ACHN (cell line): ENCODE measurements around the gene TOMM7.

Source experiments
- DNase-seq: peaks from one replicate; pipeline ENCODE4 v3.0.0-alpha.2; 2015
- in situ Hi-C: cut with HindIII; loops from 2 replicates; pipeline ENCODE4 v1.10.0; 2017; ENCODE audit warnings: low sequenced_read_pairs, low pct_ligation_motif_present, low pct_unique_long_range_greater_than_20kb

TOMM7 gene

GRCh38 chr7:22822486-22823141 is at the start of gene TOMM7:
Gene TOMM7 (minus strand): TSS chr7:22822849. CDS start chr7:22822779, 70 bp downstream.
- in situ Hi-C loops: no loop called here
- DNase-seq: peak; percentile 99

GRCh38 chr7:22872096-22872807 is 49.6 kb upstream of the TOMM7 start:
- in situ Hi-C loops: no loop called here
- no peak for DNase-seq

GRCh38 chr7:22871661-22872060 is 49.0 kb upstream of the TOMM7 start:
- no peak for DNase-seq
- in situ Hi-C loops: no loop called here

- in situ Hi-C loops: no loop called here
- DNase-seq: no peak
Measured at GRCh38 chr7:22868509-22868908, 45.9 kb upstream of the TOMM7 start.

- in situ Hi-C loops: no loop called here
- no peak for DNase-seq
Measured at GRCh38 chr7:22867589-22867988, 44.9 kb upstream of the TOMM7 start.

- in situ Hi-C loops: no loop called here
Measured at GRCh38 chr7:22867003-22867402, 44.4 kb upstream of the TOMM7 start.

GRCh38 chr7:22865602-22865960 is 42.9 kb upstream of the TOMM7 start:
- in situ Hi-C loops: no loop called here
- DNase-seq: no peak

More at GRCh38 chr7:22867003-22867402, 44.4 kb upstream of the TOMM7 start:
- no peak for DNase-seq

- DNase-seq: no peak
- in situ Hi-C loops: no loop called here
Measured at GRCh38 chr7:22864855-22865601, 42.4 kb upstream of the TOMM7 start.

GRCh38 chr7:22864301-22864700 is 41.7 kb upstream of the TOMM7 start:
- in situ Hi-C loops: no loop called here
- no peak for DNase-seq

- DNase-seq: no peak
- in situ Hi-C loops: no loop called here
Measured at GRCh38 chr7:22863156-22863899, 40.7 kb upstream of the TOMM7 start.

- DNase-seq: no peak
- in situ Hi-C loops: no loop called here
Measured at GRCh38 chr7:22861576-22861975, 38.9 kb upstream of the TOMM7 start.

- in situ Hi-C loops: no loop called here
- peak; percentile 55 for DNase-seq
Measured at GRCh38 chr7:22860784-22861482, 38.3 kb upstream of the TOMM7 start.

- in situ Hi-C loops: no loop called here
- DNase-seq: no peak
Measured at GRCh38 chr7:22860337-22860736, 37.7 kb upstream of the TOMM7 start.

GRCh38 chr7:22859641-22860290 is 37.1 kb upstream of the TOMM7 start:
- in situ Hi-C loops: no loop called here

GRCh38 chr7:22858640-22859561 is 36.3 kb upstream of the TOMM7 start:
- in situ Hi-C loops: no loop called here
- peak; percentile 94 for DNase-seq

More at GRCh38 chr7:22859641-22860290, 37.1 kb upstream of the TOMM7 start:
- DNase-seq: no peak

GRCh38 chr7:22858274-22858639 is 35.6 kb upstream of the TOMM7 start:
- no peak for DNase-seq
- in situ Hi-C loops: no loop called here

- in situ Hi-C loops: no loop called here
- DNase-seq: no peak
Measured at GRCh38 chr7:22856416-22856815, 33.8 kb upstream of the TOMM7 start.
